Stimulated activated CD8-positive, alpha-beta memory T cell treated with anti-CD3 and anti-CD28 coated beads, Interleukin-15, amount 100 ng/mL, for 24 hours (primary cell): ENCODE measurements around the gene PEX11G.

Source experiments
- DNase-seq: peaks from one replicate; pipeline ENCODE4 v3.0.0-alpha.2; 2020; ENCODE audit warnings: low read depth

PEX11G gene

GRCh38 chr19:7521551-7522071 is 32.8 kb upstream of the PEX11G start:
- DNase-seq: no peak

GRCh38 chr19:7520131-7521051 is 31.6 kb upstream of the PEX11G start:
- no peak for DNase-seq

GRCh38 chr19:7519361-7520130 is 30.7 kb upstream of the PEX11G start:
- DNase-seq: no peak

GRCh38 chr19:7516878-7517277 is 28.0 kb upstream of the PEX11G start:
- DNase-seq: no peak

GRCh38 chr19:7516333-7516732 is 27.5 kb upstream of the PEX11G start:
- no peak for DNase-seq

- no peak for DNase-seq
These were observed 26.9 kb upstream of the PEX11G start, which contains the start of gene ZNF358 for GRCh38 chr19:7515645-7516151. ZNF358 (plus strand) TSS chr19:7516103; CDS start chr19:7519243, 3,140 bp downstream.

- no peak for DNase-seq
These were observed 26.3 kb upstream of the PEX11G start for GRCh38 chr19:7515110-7515644.

- DNase-seq: no peak
These were observed 25.2 kb upstream of the PEX11G start for GRCh38 chr19:7513809-7514642.

GRCh38 chr19:7512400-7512851 is 23.6 kb upstream of the PEX11G start:
- no peak for DNase-seq

- no peak for DNase-seq
These were observed 20.8 kb upstream of the PEX11G start for GRCh38 chr19:7509625-7510024.

- DNase-seq: no peak
These were observed 19.0 kb upstream of the PEX11G start for GRCh38 chr19:7507884-7508283.

- DNase-seq: no peak
These were observed 17.8 kb upstream of the PEX11G start for GRCh38 chr19:7506385-7507328.

- DNase-seq: no peak
These were observed 17.0 kb upstream of the PEX11G start for GRCh38 chr19:7505682-7506384.

- no peak for DNase-seq
These were observed 16.4 kb upstream of the PEX11G start for GRCh38 chr19:7505288-7505681.

- DNase-seq: no peak
These were observed 15.8 kb upstream of the PEX11G start for GRCh38 chr19:7504684-7505083.

- no peak for DNase-seq
These were observed 13.7 kb upstream of the PEX11G start for GRCh38 chr19:7502552-7502951.

GRCh38 chr19:7500811-7501450 is 12.1 kb upstream of the PEX11G start:
- DNase-seq: no peak

- DNase-seq: no peak
These were observed 8.5 kb upstream of the PEX11G start for GRCh38 chr19:7497292-7497691.
